ENCODE measurements around the gene ELF5. TPM values are rescaled to one million over a fixed set of nuclear protein-coding genes. Genes with fewer than 3 reads are reported as not detected.

ELF5 gene
- total and polyA plus RNA-seq, 2 donors (not counting 3 experiments of a cell fraction or from before 2014, with no cell fraction given) = not detected

DNA sequence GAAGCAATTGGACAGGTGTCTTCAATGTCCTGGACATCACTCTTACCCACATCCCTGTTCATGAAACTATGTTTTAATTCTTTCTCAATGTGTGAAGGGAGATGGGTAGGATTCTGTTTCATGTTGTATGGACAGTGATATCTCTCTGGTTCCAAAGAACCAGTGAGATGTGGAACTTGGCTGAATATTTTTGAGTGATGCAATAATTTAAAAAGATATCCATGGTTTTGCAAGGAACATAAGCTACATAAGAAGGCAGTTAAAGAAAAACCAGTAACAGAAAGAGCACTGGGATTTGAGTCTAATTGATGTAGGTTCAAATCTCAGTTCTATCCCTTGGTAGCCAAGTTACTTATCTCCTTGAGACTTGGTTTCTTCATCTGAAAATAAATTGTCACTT is 7.7 kb upstream of the ELF5 start:
- H3K9ac ChIP-seq (replicated peaks; ENCODE audit: extremely low read depth, insufficient read depth, low read length) = no peak overlapping the region
- dilution Hi-C loops (cut with MboI; ENCODE audit: extremely low pct_ligation_motif_present, low sequenced_read_pairs) (no loop called here), intact Hi-C loops (cut with micrococcal nuclease) (no loop called here)
- no peak overlapping the region for H3K27ac ChIP-seq (ENCODE audit: insufficient read depth, low read depth, low read length)
- BruUV-seq (replicated peaks) = no TSS peak
- H3K9me1 ChIP-seq (replicated peaks; ENCODE audit: control insufficient read depth, extremely low read depth, insufficient read depth, low read length) = no peaks in the 10 kb centered on the region
- H3K4me3 ChIP-seq (replicated peaks in 1 of 3; ENCODE audit: insufficient read depth in 1 of 3, low read depth in 1 of 3, low read length in 3 of 3) = no peak overlapping the region
- H2AFZ ChIP-seq (ENCODE audit: low read depth, low read length) = no peak overlapping the region
- H4K20me1 ChIP-seq (replicated peaks; ENCODE audit: control insufficient read depth, extremely low read depth, insufficient read depth, low read length) = no peaks in the 10 kb centered on the region
- no peaks in the 10 kb centered on the region for H3K4me1 ChIP-seq (ENCODE audit: control insufficient read depth, extremely low read depth, insufficient read depth, low read length)
- H3K9me3 ChIP-seq (replicated peaks; ENCODE audit: control insufficient read depth, insufficient read depth, low read length) = no peaks in the 10 kb centered on the region
- no peaks in the 10 kb centered on the region for H3K79me2 ChIP-seq (ENCODE audit: control insufficient read depth, insufficient read depth, low read length)
- FAIRE-seq (no peak), DNase-seq (ENCODE audit: low read depth, low spot score) (no peak)
- ChIA-PET POLR2A (no interaction called here), CTCF (interaction anchor here (2.4 kb wide), 1 partner anchor 8 kb away, joined by 10 read pairs; no protein-coding TSS in a partner anchor)
- TF ChIP-seq, protein P1, sequence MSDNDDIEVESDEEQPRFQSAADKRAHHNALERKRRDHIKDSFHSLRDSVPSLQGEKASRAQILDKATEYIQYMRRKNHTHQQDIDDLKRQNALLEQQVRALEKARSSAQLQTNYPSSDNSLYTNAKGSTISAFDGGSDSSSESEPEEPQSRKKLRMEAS (IDR thresholded peaks at IDR 0.05; ENCODE audit: insufficient read depth, insufficient read length) = no peak
- TF ChIP-seq POLR2AphosphoS5 (IDR thresholded peaks at IDR 0.05; ENCODE audit: insufficient read depth, low read depth, low read length) = no peak
- TF ChIP-seq, protein P2, sequence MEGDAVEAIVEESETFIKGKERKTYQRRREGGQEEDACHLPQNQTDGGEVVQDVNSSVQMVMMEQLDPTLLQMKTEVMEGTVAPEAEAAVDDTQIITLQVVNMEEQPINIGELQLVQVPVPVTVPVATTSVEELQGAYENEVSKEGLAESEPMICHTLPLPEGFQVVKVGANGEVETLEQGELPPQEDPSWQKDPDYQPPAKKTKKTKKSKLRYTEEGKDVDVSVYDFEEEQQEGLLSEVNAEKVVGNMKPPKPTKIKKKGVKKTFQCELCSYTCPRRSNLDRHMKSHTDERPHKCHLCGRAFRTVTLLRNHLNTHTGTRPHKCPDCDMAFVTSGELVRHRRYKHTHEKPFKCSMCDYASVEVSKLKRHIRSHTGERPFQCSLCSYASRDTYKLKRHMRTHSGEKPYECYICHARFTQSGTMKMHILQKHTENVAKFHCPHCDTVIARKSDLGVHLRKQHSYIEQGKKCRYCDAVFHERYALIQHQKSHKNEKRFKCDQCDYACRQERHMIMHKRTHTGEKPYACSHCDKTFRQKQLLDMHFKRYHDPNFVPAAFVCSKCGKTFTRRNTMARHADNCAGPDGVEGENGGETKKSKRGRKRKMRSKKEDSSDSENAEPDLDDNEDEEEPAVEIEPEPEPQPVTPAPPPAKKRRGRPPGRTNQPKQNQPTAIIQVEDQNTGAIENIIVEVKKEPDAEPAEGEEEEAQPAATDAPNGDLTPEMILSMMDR (IDR thresholded peaks at IDR 0.05; ENCODE audit: extremely low read depth in 1 of 2, insufficient read depth in 1 of 2, low read depth in 1 of 2, low read length in 2 of 2) = no peak
- no peak for TF ChIP-seq GATA2 (IDR thresholded peaks at IDR 0.05; ENCODE audit: insufficient read depth, insufficient read length, low read depth, low read length)
- no peak for TF ChIP-seq FOS (IDR thresholded peaks at IDR 0.05; ENCODE audit: borderline replicate concordance, insufficient read depth, low read length)
- no peak for TF ChIP-seq POLR2A (IDR thresholded peaks at IDR 0.05; ENCODE audit: low read depth, low read length)
- no peak for TF ChIP-seq JUN (IDR thresholded peaks at IDR 0.05; ENCODE audit: borderline replicate concordance, insufficient read depth, insufficient read length, low read depth)
- no peak for TF ChIP-seq EZH2 (IDR thresholded peaks at IDR 0.05; ENCODE audit: borderline replicate concordance, low read depth, low read length, severe bottlenecking)
- TF ChIP-seq MYC (IDR thresholded peaks at IDR 0.05; ENCODE audit: low read depth, low read length) = no peak
- H3K36me3 ChIP-seq (ENCODE audit: control insufficient read depth in 2 of 2, extremely low read depth in 1 of 2, insufficient read depth in 2 of 2, low read length in 2 of 2) = no peaks in the 10 kb centered on the region
- no peak overlapping the region for H3K4me2 ChIP-seq (ENCODE audit: insufficient read depth, low read length)
- peaks cover 0 to 2% of the 10 kb centered on the region in 2 experiments for H3K27me3 ChIP-seq (ENCODE audit: control insufficient read depth in 2 of 2, insufficient read depth in 2 of 2, low read length in 2 of 2)

Data from endothelial cell of umbilical vein (primary cell).